GM18502 (cell line): ENCODE results near the gene ADARB2.

Source experiments
- ATAC-seq: cut with Tn5 transposase; IDR thresholded peaks from one replicate; pipeline ENCODE4 v1.9.1; 2021; ENCODE audit warnings: mild to moderate bottlenecking; ENCODE audit not compliant: unreplicated experiment, poor library complexity

Gene ADARB2

DNA sequence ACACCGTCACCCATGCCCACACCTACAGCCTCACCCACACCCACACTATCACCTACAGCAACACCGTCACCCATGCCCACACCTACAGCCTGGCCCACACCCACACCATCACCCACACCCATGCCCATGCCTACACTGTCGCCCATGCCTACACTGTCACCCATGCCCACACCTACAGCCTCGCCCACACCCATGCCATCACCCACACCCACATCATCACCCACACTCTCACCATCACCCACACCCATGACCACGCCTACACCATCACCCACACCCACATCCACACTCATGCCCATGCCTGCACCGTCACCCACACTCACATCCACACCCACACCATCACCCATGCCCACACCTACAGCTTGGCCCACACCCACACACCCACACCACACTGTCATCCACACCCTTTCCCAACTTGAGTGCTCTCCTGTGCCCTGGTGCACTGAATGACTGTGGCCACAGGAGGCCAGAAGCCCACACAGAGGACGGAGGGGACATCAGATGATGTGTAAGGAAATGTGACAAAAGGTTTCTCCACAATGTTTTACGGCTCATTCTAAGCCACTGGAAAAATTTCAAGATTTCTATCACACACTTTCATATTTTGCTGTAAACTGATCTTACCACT is 527.9 kb downstream of the ADARB2 start:
- ATAC-seq, result no peak

DNA sequence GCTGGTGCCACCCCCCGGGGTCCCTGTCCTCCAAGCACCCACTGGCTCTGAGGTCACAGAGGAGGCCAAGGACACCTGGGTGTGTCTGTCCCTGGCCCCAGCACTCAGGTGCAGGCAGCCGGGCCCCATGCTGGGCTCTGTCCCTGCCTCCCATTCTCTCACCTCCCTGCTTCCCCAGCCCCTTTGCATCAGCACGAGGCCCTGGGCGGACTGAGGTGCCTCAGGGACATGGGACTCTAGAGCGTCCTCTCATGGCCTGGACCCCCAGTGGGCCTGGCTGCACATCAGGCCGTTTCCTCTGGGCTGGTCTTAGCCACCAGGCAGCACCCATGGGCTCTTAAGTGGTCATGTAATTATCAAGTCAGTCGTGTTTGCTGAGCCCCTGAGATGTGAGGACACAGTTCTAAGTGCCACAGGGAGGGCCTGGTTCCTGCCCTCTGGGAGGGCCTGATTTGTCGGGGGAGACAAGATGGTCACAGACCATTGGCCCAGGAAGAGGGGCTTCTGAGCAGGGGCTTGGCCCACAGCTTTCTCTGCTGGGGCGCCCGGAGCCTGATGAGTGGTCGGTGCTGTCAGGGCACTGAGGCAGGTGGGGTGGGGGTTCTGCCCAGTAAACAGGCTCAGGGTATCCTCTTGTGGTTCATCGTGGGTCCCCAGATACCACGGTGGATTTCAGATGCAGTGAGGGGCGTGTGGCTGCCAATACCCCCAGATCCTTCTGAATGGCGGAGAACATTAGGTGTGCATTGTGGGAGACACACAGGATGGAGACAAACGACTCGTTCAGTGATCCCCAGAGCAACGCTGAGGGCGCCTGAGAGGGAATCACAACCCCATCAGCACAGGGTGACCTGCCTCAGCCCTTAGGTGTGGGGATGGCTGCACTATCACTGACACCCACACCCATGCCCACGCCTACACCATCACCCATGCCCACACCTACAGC is 528.7 kb downstream of the ADARB2 start:
- ATAC-seq, result no peak

DNA sequence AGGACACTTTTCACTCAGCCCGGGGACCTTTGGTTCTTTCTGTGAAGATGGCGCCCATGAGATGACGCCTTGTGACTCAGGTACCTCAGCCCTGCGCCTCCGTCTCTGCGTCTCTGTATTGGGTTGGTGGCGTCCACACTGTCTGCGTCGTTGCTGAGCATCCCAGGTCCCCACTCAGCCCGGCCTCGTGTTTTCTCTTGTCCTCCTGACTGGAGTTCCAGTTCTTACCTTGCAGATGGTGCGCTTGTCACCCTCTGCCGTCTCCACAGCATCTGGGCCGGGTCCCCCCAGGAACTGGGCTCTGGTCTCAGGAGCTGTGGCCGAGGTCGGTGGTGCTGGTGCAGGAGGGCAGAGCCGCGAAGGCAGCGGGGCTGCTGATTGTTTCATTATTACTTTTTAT is 530.7 kb downstream of the ADARB2 start:
- no peak for ATAC-seq

DNA sequence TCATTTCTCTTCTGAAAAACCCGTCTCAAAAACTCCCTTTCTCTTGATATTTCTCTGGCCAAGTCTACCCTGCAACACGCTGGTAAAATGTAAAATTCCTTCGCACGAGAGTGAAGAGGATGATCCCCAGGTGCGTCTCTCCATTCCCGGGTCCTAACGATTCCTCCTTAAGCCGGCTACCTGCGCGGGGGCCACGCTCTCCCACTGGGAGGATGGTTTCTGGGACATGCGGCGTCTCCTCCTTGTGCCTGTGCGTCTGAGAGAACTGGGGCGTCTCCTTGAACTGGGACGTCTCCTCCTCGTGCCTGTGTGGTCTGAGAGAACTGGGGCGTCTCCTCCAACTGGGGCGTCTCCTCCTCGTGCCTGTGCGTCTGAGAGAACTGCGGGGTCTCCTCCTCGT is 531.2 kb downstream of the ADARB2 start:
- no peak for ATAC-seq

DNA sequence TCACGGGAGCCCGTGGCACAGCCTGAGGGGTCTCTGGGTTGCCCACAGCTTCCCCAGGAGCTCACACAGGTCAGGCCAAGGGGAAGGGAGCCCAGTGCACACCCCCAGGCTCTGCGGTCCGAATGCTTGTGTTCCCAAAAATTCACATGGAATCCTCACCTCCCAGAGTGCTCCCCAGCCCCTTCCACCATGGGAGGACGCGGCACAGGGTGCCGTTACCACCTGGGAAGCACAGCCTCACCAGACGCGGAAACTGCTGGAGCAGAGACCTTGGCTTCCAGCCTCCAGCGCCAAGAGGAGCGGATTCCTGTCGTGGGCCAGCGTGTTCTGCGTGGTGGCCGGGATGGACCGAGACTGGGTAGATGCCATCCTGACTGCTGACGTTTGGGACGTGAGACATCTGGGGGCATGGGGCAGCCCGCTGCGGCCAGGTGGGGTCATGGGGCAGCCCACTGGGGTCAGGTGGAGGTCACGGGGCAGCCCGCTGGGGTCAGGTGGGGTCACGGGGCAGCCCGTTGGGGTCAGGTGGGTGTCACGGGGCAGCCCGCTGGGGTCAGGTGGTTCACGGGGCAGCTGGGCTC is 531.8 kb downstream of the ADARB2 start:
- ATAC-seq, result no peak

DNA sequence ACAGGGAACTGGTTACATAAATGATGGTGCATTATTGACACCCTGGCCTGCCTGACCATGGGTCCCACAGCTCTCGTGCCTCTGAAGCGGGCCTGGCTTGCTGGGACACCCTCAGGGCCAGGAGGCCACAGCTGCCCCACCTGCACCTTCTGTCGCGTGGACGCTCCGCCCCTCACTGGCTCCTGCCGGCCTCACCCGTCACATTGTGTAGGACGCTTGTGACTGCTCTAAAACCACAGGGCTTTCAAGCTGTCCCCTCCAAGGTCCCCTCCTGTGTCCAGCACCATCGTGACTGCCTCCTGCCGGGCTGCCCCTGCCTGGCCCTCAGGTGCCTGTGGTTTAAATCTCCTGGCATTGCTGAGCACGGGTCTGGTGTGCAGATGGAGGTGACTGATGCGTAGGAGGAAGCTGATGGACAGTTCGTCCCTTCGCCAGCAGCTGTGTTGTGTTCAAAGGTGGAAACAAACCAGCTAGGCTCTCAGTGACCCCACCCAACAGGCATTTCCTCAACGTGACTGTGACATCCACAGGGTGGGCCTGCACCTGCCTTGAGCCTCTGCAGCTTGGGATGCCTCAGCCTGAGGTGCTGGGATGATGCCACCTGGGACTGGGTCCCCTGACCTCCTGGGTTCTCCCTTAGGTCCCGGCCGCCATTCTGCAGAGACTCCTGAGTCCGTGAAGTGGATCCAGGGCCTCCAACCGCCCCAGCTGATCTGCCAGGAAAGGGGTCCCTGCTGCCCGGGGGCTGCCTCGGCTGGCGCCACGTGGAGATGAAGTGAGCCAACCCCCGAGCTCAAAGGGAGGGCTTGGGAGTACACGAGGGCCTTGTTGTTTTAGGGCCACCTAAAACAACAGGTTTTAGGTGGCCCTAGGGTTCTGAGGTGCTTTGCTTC is 532.6 kb downstream of the ADARB2 start:
- ATAC-seq, result no peak

DNA sequence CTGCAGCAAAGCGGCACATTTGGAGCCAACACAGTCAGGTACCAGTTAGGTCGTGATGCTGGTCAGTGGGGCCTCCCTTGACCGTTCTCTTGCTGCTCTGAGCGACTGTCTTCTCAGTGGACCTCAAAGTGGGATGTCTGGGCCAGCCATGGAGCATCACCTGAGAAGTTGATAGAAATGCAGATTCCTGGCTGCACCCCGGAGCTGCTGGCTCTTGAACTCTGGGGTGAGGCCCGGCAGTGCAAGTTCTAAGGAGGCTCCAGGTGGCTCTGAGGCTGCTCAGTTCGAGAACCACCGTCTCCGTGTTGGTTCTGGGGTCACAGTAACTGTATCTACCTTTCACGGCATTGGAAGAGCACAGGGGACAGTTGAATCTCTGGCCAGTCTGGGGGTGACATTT is 533.6 kb downstream of the ADARB2 start:
- ATAC-seq, result no peak

DNA sequence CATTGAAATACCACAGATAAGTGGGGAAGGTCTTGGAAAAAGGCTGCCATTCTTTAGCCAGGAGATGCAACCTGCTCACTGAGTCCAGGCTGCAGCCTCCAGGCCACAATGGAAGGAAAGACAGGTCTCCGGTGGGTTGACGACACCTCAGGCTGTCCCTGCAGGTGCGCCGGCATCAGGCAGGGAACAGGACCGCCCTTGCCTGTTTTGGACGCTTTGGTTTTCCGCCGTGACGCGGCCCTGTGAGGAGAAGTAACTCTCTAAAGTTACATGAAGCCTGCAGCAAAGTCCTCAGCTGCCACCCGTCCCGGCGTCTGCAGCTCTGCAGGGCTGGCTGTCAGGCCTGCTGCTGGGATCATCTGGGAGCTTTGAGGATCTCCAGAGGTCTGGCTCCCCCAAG is 534.1 kb downstream of the ADARB2 start:
- ATAC-seq, result no peak

DNA sequence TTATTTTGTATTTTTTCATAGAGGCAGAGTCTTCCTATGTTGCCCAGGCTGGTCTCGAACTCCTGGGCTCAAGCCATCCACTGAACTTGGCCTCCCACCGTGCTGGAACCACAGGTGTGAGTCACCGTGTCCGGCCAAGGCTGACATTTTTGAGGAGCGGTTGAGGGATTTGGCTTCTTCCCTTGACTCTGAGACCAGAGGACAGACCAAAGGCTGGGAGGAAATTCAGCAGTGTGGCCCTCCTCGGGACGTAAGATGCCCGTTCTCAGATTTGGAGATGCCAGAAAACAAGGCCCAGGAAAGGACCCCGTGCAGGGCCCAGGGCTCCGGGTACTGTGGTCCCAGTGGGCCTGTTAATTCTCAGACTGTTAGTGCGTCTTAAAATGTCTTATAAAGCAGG is 535.0 kb downstream of the ADARB2 start:
- no peak for ATAC-seq

DNA sequence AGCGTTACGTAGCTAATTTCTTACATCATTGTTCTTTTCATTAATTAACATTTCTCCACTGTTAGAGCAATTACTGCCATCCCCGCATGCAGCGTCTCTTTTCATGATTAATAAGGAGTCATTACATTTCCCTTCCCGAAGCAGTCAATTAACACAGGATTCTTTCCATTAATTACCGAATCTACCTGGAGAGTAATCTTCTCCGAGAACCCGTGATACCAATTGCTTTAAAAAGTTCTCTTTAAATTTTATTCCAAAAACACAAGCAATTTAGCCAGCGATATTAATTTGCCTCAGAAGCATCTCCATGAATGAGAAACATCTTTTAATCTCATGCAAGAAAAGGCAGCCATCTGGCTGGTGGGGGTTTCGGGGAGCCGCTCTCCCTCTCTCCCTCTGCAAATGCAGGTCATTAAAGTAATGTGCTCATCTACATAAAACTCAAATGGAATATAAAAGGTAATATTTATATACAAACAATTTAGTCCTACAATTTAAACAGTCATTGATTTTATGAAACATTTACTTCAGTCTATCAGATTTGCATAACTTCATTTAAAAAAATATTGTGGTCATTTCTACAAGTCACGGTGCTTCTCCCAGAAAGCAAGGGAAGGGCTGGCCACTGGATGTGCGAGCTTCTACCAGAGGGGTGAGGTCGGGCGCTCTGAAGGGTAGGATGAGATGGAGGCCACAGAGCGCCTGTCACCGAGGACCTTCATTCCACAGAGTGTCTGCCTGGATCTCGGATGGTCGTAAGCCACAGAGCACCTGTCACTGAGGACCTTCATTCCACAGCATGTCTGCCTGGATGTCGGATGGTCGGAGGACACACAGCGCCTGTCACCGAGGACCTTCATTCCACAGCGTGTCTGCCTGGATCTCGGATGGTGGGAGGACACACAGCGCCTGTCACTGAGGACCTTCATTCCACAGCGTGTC is 536.2 kb downstream of the ADARB2 start:
- no peak for ATAC-seq

DNA sequence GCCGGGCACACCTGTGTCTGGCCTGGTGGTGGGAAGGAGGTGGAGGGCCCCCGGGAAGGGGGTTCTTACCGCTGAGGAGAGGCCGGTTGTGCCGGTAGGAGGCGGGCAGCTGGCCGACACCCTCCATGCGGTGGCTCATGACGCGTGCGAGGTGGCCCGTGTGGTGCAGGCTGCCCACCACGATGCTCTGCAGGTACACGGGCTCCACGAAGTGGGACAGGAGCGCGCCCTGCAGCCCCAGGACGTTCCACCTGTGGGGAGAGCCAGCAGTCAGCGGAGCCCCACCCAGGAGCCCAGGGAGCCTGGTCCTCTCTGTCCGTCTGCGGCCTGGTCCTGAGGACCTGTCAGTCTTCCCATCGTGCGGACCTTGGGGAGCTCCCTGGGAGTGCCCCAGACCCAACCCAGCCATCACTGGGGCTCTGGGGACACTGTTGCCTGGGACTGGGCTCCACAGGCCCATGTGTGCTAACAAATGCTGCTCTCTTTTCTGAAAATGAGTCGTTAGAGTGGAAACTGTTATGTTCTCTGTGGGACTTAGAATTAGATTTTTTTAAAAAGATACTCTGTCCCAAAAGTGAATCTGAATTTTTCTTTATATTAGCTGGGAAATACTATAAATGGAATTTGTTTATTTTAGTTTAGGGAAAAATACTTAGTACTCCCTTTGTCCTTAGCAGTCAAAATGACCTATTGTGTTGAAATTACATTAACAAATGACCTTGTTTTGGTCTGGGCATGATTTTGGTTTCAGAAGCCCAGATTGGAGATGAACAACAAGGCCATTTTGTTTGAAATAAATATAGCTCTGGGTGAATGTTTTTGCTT is 537.2 kb downstream of the ADARB2 start:
- no peak for ATAC-seq

DNA sequence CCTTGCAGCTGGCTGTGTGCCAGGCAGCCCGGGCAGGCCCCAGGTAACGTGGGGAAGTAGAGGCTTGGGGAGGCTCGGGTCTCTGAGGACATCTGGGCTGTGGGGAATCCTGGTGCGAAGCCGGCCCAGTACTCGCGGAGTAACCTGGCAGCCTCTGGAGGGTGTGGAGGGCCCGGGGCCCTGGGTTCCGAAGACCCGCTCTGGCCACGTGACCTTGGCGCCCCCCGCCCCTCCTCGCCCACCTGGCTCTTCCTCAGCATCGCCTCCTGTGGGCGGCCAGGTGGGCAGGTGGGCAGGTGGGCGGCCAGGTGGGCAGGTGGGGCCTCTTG is 538.0 kb downstream of the ADARB2 start:
- ATAC-seq, result no peak

DNA sequence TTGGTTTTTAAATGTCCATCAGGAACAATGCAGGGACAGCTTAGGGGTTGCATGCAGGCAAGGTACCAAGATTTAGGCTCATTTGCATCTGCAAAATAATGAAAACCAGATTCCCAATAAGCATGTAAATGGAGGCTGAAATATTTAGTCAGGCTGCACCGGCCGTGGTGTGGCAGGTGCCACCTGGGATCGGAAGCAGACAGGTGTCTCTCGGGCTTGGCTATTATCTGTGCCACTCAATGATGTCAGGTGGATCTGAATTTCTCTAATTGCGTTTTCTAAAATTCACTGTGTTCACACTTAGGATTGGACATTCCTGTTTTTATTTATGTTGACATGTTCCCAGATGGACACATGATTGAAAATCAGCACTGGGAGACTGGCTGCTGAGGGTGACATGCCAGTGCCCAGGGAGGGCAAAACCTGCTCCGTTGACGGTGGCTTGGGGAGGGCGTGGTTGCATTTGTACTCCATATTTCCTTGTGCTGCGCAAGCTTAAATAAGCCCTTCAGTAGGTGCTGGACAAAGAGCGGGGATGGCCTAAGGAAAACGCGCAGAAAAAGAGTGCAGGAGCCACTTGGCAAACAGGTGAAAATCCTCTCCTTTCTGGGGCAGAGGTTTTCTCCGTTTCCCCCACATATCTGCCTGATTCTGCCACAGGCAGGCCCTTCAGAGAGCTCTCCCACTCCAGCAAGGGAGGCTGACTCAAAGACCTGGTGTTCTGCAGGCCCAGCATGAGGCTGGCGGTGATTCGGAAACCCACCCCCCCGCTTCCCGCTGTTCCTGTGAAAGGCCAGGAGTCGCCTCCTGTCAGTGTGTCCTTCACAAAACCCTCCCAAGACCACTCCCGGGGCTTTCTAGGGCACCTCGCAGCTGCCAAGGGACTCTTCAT is 538.6 kb downstream of the ADARB2 start:
- no peak for ATAC-seq

DNA sequence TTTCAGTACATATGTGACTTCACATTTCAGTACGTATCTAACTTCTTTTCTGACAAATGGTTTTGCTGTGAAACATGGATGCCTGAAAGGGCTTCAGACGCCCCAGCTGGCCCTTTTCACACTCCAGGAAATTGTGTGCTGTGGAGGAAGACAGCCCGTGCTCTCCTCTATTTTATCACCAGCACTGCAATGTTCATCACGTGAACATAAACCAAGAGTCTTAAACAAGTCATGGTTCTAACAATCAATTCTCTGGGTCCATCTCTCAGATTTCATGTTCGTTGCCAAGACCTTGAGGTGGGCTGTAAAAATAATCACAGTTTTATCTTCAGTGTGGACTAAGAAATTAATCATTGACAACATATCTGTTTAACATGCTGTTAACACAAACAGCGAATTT is 539.9 kb downstream of the ADARB2 start:
- ATAC-seq, result no peak

DNA sequence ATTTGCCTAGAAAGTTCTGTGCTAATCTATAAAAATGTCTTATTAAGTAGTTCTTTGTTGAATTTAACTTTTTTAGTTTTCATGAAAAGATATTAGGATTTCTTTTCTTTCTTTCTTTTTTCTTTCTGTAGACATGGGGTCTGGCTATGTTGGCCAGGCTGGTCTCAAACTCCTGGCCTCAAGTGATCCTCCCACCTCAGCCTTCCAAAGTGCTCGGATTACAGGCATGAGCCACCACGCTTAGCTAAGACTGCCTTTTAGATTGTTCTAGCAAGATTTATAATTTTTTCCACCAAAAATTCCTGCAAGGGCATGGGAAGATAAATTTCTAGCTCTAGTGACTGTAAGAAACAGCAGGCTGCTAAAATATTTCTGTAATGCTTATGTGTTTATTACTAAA is 540.7 kb downstream of the ADARB2 start:
- ATAC-seq, result no peak

DNA sequence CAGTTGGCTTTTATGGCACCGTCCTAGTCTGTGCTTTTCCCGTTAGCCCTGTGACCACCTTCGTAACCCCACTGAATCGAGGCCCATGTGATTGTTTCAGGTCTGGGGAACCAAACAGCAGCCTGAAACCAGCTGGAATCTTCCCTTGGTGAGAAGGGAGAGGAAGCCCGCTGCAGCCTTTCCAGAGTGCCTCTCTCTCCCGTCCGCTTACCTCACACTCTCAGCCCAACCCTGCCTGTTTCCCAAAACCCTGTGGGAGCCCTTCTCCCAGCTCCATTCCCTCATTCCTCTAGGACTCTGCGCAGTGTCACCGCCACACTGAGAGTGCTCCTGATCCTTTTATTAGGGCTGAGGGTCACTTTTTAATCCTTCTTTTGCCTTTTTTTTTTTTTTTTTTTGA is 541.5 kb downstream of the ADARB2 start:
- ATAC-seq, result no peak

DNA sequence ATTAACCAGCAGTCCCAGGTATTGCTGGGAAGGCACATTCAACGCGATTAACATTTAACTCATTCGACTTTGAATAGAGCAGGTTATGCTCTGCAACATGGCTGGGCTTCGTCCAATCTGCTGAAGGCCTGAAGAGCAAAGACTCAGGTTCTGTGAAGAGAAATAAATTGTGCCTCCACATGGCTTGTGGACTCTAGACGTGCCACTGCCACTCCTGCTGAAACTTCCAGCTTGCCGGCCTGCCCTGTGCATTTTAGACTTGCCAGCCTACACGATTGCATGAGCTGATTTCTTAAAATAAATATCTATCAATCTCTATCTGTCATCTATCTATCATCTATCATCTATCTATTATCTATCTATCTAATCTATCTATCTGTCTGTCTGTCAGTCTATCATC is 543.2 kb downstream of the ADARB2 start:
- ATAC-seq, result no peak

DNA sequence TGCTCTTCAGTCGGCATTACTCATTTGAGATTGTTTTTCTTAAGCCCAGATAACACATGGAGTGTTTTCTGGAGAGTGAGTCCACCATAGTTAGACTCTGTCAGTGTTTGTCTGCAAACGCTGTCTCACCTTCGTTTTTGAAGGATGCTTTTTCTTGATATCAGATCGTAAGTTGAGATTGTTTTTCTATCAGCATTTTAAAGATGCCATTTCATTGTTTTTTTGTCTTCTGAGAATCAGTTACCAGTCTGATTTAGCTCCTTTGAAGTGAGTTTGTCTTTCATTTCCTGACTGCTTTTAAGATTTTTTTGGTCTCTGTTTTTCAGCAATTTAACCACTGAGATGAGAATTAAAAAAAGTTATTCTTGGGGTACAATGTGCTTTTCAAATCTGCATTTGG is 543.8 kb downstream of the ADARB2 start:
- no peak for ATAC-seq
